Measurements from ENCODE around the gene ART1.
A peak's percentile ranks its signal among the peaks of the same experiment; 100 is the strongest.
"Not testable (repeated sequence)": the region's sequence is repeated elsewhere in the genome, so short reads cannot be mapped to it uniquely, and the experiment has no call there.

Gene ART1

GRCh38 chr11:3642071-3642951 lies 2.6 kb upstream of the ART1 start:
- Histone ChIP-seq H4K20me1 (no peaks in the 10 kb centered on the region), H3K9me3 (peaks cover 19% of the 10 kb centered on the region; the same call in 1 of the 2 replicates), H3K9ac (peak overlapping the region; percentile 68), H3K27ac (peak overlapping the region; percentile 18; the same call in 1 of the 2 replicates), H3K4me3 (peak overlapping the region; percentile 67), H3K27me3 (peaks cover 26% of the 10 kb centered on the region), H3K36me3 (no peaks in the 10 kb centered on the region), H3K4me1 (peaks cover 10% of the 10 kb centered on the region), H3K4me2 (peak overlapping the region; percentile 93)
- no peak for TF ChIP-seq Cebpa-rat (IDR thresholded peaks at IDR 0.05)

GRCh38 chr11:3643102-3643546 lies 1.8 kb upstream of the ART1 start:
- not testable (repeated sequence) for H3K36me3 ChIP-seq, H3K27ac ChIP-seq, H4K20me1 ChIP-seq, H3K9ac ChIP-seq
- H3K4me3 ChIP-seq: peak overlapping the region; percentile 67; the same call in 1 of the 2 replicates
- peak overlapping the region; percentile 93 for H3K4me2 ChIP-seq
- peaks cover 26% of the 10 kb centered on the region for H3K27me3 ChIP-seq
- H3K9me3 ChIP-seq: peaks cover 19% of the 10 kb centered on the region; the same call in 1 of the 2 replicates
- H3K4me1 ChIP-seq: peaks cover 10% of the 10 kb centered on the region

- Histone ChIP-seq H3K4me2 (no peak overlapping the region), H3K4me1 (peaks cover 10% of the 10 kb centered on the region), H3K4me3 (no peak overlapping the region), H4K20me1 (no peaks in the 10 kb centered on the region), H3K9ac (no peak overlapping the region), H3K36me3 (no peaks in the 10 kb centered on the region), H3K9me3 (peaks cover 19% of the 10 kb centered on the region; the same call in 1 of the 2 replicates), H3K27ac (no peak overlapping the region), H3K27me3 (peaks cover 26% of the 10 kb centered on the region)
- no peak for TF ChIP-seq Cebpa-rat (IDR thresholded peaks at IDR 0.05)
These were observed 624 bp downstream of the ART1 start for GRCh38 chr11:3645552-3645951.

- H3K27me3 ChIP-seq, H4K20me1 ChIP-seq, H3K9ac ChIP-seq, H3K4me3 ChIP-seq, H3K36me3 ChIP-seq, H3K4me1 ChIP-seq, H3K4me2 ChIP-seq, H3K27ac ChIP-seq: not testable (repeated sequence)
- peaks cover 11% of the 10 kb centered on the region; the same call in 1 of the 2 replicates for H3K9me3 ChIP-seq
These were observed 3.9 kb downstream of the ART1 start for GRCh38 chr11:3648843-3649242.

DNA sequence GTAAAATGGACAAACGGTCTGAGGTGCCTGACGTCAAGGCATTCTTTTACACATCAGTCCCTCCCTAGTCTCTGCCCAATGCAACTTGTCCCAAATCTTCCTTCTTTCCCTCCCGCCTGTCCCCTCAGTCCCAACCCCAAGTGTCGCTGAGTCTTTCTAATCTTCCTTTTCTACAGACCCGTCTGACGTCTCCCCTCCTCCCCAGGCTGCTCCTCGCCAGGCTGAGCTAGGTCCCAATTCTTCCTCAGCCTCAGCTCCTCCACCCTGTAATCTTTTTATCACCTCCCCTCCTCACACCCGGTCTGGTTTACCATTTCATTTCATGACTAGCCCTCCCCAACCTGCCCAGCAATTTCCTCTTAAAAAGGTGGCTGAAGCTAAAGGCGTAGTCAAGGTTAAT lies 4.4 kb downstream of the ART1 start:
- not testable (repeated sequence) for H3K27ac ChIP-seq, H3K4me1 ChIP-seq, H3K9me3 ChIP-seq, H3K27me3 ChIP-seq, H3K9ac ChIP-seq, H3K4me2 ChIP-seq, H4K20me1 ChIP-seq, H3K4me3 ChIP-seq, H3K36me3 ChIP-seq

DNA sequence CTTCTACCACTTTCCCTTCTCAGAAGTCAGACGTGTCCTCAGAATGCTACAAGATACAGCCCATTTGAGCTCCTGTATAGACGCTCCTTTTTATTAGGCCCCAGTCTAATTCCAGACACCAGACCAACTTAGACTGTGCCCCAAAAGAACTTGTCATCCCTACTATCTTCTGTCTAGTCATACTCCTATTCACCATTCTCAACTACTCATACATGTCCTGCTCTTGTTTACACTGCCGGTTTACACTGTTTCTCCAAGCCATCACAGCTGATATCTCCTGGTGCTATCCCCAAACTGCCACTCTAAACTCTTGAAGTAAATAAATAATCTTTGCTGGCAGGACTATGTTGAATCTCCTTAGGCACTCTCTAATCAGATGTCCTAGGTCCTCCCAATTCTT lies 7.6 kb downstream of the ART1 start:
- H3K4me1 ChIP-seq, H3K36me3 ChIP-seq, H3K4me3 ChIP-seq, H3K27ac ChIP-seq, H4K20me1 ChIP-seq, H3K4me2 ChIP-seq, H3K27me3 ChIP-seq, H3K9ac ChIP-seq, H3K9me3 ChIP-seq: not testable (repeated sequence)

GRCh38 chr11:3655547-3655946 lies 10.6 kb downstream of the ART1 start:
- H3K4me2 ChIP-seq: no peak overlapping the region
- no peaks in the 10 kb centered on the region for H4K20me1 ChIP-seq
- TF ChIP-seq Cebpa-rat (IDR thresholded peaks at IDR 0.05): no peak
- no peak overlapping the region for H3K9ac ChIP-seq
- H3K9me3 ChIP-seq: no peaks in the 10 kb centered on the region
- no peaks in the 10 kb centered on the region for H3K27me3 ChIP-seq
- H3K4me1 ChIP-seq: no peaks in the 10 kb centered on the region
- H3K27ac ChIP-seq: no peak overlapping the region
- H3K4me3 ChIP-seq: no peak overlapping the region
- no peaks in the 10 kb centered on the region for H3K36me3 ChIP-seq

DNA sequence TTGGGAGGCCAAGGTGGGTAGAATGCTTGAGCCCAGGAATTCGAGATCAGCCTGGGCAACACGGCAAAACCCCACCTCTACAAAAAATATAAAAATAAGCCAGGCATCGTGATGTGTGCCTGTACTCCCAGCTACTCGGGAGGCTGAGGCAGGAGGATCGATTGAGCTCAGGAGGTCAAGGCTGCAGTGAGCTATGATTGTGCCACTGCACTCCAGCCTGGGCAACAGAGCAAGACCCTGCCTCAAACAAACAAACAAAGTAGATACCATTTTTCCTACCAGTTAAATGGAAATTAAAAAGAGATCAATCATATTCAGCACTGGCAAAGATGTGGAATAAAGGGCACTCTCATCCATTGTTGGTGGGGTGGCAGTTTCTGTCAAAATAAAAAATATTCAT lies 12.4 kb downstream of the ART1 start:
- H3K9ac ChIP-seq, H4K20me1 ChIP-seq, H3K4me2 ChIP-seq, H3K9me3 ChIP-seq, H3K27ac ChIP-seq, H3K36me3 ChIP-seq, H3K4me1 ChIP-seq, H3K27me3 ChIP-seq, H3K4me3 ChIP-seq: not testable (repeated sequence)

DNA sequence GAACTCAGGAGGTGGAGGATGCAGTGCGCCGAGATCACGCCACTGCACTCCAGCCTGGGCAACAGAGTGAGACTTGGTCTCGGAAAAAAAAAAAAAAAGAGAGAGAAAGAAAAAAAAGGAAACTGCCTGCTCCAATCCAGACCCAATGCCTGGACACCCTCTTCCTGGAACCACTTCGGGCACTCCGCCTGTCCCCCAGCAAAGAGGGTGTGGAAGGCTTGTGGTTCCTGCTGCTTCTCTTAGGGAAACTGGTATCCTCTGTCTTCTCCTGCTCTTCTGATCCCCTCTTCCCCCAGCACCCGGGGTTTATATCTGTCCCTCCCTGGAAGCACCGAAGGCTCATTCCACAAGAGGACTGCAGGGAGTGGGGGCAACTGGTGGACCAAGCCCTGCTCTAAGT lies 13.3 kb downstream of the ART1 start:
- Histone ChIP-seq H4K20me1 (no peaks in the 10 kb centered on the region), H3K9ac (no peak overlapping the region), H3K4me2 (no peak overlapping the region), H3K4me1 (no peaks in the 10 kb centered on the region), H3K9me3 (no peaks in the 10 kb centered on the region), H3K27me3 (no peaks in the 10 kb centered on the region), H3K36me3 (no peaks in the 10 kb centered on the region), H3K4me3 (no peak overlapping the region), H3K27ac (no peak overlapping the region)
- no peak for TF ChIP-seq Cebpa-rat (IDR thresholded peaks at IDR 0.05)

- TF ChIP-seq Cebpa-rat (IDR thresholded peaks at IDR 0.05): no peak
- no peak overlapping the region for H3K9ac ChIP-seq
- H3K36me3 ChIP-seq: peaks cover 12% of the 10 kb centered on the region
- H3K9me3 ChIP-seq: no peaks in the 10 kb centered on the region
- H3K4me1 ChIP-seq: no peaks in the 10 kb centered on the region
- H3K27me3 ChIP-seq: no peaks in the 10 kb centered on the region
- H3K4me2 ChIP-seq: no peak overlapping the region
- no peaks in the 10 kb centered on the region for H4K20me1 ChIP-seq
- H3K4me3 ChIP-seq: no peak overlapping the region
- H3K27ac ChIP-seq: no peak overlapping the region
These were observed 14.9 kb downstream of the ART1 start for GRCh38 chr11:3659595-3660515.
